ENCODE data around the gene DDX24. TPM values are rescaled to one million over a fixed set of nuclear protein-coding genes. Genes with fewer than 3 reads are reported as not detected.

DDX24 gene
- total RNA-seq, 2 experiments from 2014 or later: 81.5 to 172 TPM

DNA sequence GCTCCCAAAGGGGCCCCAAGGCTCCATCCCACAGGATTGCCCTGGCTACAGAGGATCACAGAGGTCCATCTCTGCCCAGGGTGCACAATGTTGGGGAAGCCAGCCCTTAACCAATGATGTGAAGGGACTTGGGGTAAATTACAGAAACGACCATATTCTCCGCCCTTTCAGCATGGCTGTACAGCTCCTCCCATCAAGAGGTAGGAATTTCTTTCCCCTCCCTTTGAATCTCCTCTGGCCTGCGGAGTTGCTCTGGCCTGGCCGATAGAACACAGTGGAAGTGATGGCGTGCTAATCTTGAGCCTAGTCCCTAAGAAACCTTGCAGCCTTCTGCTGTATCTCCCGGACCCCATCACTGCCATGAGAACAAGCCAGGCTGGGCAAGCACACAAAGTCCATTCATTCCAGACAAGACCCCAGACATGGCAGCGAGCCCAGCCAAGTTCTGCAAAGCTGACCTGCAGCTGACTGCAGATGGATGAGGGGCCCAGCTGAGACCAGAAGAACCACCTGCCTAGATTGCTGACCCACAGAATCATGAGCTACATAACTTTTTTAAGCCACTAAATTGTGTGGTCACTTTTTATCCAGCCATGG, 22.6 kb upstream of the DDX24 start:
- intact Hi-C loops (cut with micrococcal nuclease; ENCODE audit: unreplicated experiment): no loop called here
- no peak for DNase-seq (ENCODE audit: low spot score)
- Histone ChIP-seq H2AFZ (ENCODE audit: low read length) (no peak overlapping the region), H3K4me2 (ENCODE audit: low read length) (no peak overlapping the region), H4K20me1 (ENCODE audit: insufficient read depth, low read length) (no peaks in the 10 kb centered on the region), H3K4me3 (ENCODE audit: low read depth, low read length, poor library complexity, severe bottlenecking) (no peak overlapping the region), H3K4me1 (ENCODE audit: insufficient read depth, low read length, poor library complexity, severe bottlenecking) (no peaks in the 10 kb centered on the region), H3K27ac (ENCODE audit: low read depth, low read length, poor library complexity, severe bottlenecking) (no peak overlapping the region), H3K36me3 (ENCODE audit: insufficient read depth, low read length) (no peaks in the 10 kb centered on the region), H3K79me2 (ENCODE audit: insufficient read depth, low read depth, low read length) (no peaks in the 10 kb centered on the region), H3K9me3 (ENCODE audit: low read length) (no peaks in the 10 kb centered on the region), H3K9me2 (ENCODE audit: insufficient read depth, low read length) (no peaks in the 10 kb centered on the region)
- no TSS peak for BruUV-seq (replicated peaks)
- TF ChIP-seq, protein P1, sequence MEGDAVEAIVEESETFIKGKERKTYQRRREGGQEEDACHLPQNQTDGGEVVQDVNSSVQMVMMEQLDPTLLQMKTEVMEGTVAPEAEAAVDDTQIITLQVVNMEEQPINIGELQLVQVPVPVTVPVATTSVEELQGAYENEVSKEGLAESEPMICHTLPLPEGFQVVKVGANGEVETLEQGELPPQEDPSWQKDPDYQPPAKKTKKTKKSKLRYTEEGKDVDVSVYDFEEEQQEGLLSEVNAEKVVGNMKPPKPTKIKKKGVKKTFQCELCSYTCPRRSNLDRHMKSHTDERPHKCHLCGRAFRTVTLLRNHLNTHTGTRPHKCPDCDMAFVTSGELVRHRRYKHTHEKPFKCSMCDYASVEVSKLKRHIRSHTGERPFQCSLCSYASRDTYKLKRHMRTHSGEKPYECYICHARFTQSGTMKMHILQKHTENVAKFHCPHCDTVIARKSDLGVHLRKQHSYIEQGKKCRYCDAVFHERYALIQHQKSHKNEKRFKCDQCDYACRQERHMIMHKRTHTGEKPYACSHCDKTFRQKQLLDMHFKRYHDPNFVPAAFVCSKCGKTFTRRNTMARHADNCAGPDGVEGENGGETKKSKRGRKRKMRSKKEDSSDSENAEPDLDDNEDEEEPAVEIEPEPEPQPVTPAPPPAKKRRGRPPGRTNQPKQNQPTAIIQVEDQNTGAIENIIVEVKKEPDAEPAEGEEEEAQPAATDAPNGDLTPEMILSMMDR (conservative IDR thresholded peaks at IDR 0.05; ENCODE audit: low read length): no peak
- TF ChIP-seq EZH2phosphoT487 (IDR thresholded peaks at IDR 0.05; ENCODE audit: borderline replicate concordance, low read depth, low read length): no peak
- ChIA-PET CTCF (ENCODE audit: unreplicated experiment) (no interaction called here), POLR2A (no interaction called here)

DNA sequence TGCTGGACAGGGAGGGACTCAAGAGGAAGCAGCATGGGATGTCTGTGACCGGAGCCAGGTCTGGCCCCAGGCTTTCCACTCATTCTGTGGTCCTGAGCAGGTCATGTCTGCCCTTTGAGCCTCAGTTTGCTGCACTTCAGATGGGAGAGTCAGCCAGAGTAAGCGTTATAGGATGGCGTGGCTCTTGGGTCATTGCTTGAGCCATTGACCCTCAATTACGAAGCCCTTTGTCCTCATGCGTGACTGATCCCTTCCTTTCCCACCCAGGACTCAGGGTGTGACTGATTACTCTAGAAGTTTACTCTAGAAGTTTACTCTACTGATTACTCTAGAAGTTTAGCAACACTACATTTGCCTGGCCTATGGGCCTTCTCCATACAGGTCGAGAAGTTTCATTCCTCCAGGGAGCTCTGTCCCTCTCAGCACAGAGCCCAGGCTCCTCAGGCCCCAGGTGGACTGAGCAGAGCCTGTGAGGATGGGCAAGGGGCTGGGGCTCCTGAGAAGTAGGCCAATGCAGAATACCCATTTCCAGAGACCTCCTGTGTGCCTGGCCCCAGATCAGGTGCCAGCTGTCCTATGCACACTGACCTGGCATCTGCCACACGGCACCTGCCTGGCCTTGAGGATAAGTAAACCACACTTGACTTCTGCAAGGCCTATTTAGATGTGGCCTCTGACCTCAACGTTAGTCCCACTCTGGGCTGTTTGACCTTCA, 21.9 kb upstream of the DDX24 start:
- Histone ChIP-seq H3K9me2 (ENCODE audit: insufficient read depth, low read length) (no peaks in the 10 kb centered on the region), H2AFZ (ENCODE audit: low read length) (no peak overlapping the region), H3K27ac (ENCODE audit: low read depth, low read length, poor library complexity, severe bottlenecking) (no peak overlapping the region), H3K4me1 (ENCODE audit: insufficient read depth, low read length, poor library complexity, severe bottlenecking) (no peaks in the 10 kb centered on the region), H3K9me3 (ENCODE audit: low read length) (no peaks in the 10 kb centered on the region), H4K20me1 (ENCODE audit: insufficient read depth, low read length) (no peaks in the 10 kb centered on the region), H3K4me2 (ENCODE audit: low read length) (no peak overlapping the region), H3K79me2 (ENCODE audit: insufficient read depth, low read depth, low read length) (no peaks in the 10 kb centered on the region), H3K4me3 (ENCODE audit: low read depth, low read length, poor library complexity, severe bottlenecking) (no peak overlapping the region), H3K36me3 (ENCODE audit: insufficient read depth, low read length) (no peaks in the 10 kb centered on the region)
- intact Hi-C loops (cut with micrococcal nuclease; ENCODE audit: unreplicated experiment): no loop called here
- POLR2A ChIA-PET: no interaction called here
- CTCF ChIA-PET (ENCODE audit: unreplicated experiment): interaction anchor here (0.6 kb wide), 1 partner anchor 27 kb away, joined by 3 read pairs; no protein-coding TSS in a partner anchor
- no peak for TF ChIP-seq EZH2phosphoT487 (IDR thresholded peaks at IDR 0.05; ENCODE audit: borderline replicate concordance, low read depth, low read length)
- TF ChIP-seq, protein P1 (conservative IDR thresholded peaks at IDR 0.05; ENCODE audit: low read length): no peak
- no peak for DNase-seq (ENCODE audit: low spot score)
- BruUV-seq (replicated peaks): no TSS peak

DNA sequence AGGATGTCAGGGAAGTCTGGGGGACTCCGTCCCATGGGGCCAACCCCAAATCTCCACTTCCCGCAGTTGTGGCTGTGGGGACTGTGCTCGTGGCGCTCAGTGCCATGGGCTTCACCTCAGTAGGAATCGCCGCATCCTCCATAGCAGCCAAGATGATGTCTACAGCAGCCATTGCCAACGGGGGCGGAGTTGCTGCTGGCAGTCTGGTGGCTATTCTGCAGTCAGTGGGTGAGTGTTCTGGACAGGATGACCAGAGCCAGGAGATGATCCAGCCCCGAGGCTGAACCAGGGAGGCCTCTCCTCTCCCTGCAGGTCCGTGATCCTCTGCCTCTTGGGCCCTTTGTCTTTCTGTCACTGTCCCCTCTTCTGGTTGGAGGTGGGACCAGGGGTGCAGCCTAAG, 20.7 kb upstream of the DDX24 start:
- DNase-seq (ENCODE audit: low spot score): no peak
- no peak overlapping the region for H2AFZ ChIP-seq (ENCODE audit: low read length)
- H3K9me3 ChIP-seq (ENCODE audit: low read length): no peaks in the 10 kb centered on the region
- intact Hi-C loops (cut with micrococcal nuclease; ENCODE audit: unreplicated experiment): no loop called here
- no peak overlapping the region for H3K4me3 ChIP-seq (ENCODE audit: low read depth, low read length, poor library complexity, severe bottlenecking)
- POLR2A ChIA-PET: no interaction called here
- no peak overlapping the region for H3K27ac ChIP-seq (ENCODE audit: low read depth, low read length, poor library complexity, severe bottlenecking)
- BruUV-seq (replicated peaks): no TSS peak
- no peaks in the 10 kb centered on the region for H3K9me2 ChIP-seq (ENCODE audit: insufficient read depth, low read length)
- TF ChIP-seq, protein P1 (conservative IDR thresholded peaks at IDR 0.05; ENCODE audit: low read length): no peak
- TF ChIP-seq EZH2phosphoT487 (IDR thresholded peaks at IDR 0.05; ENCODE audit: borderline replicate concordance, low read depth, low read length): no peak
- no peak overlapping the region for H3K4me2 ChIP-seq (ENCODE audit: low read length)
- H3K79me2 ChIP-seq (ENCODE audit: insufficient read depth, low read depth, low read length): no peaks in the 10 kb centered on the region
- CTCF ChIA-PET (ENCODE audit: unreplicated experiment): no interaction called here
- no peaks in the 10 kb centered on the region for H3K4me1 ChIP-seq (ENCODE audit: insufficient read depth, low read length, poor library complexity, severe bottlenecking)
- H3K36me3 ChIP-seq (ENCODE audit: insufficient read depth, low read length): peaks cover 5% of the 10 kb centered on the region; the same call in 1 of the 2 replicates
- no peaks in the 10 kb centered on the region for H4K20me1 ChIP-seq (ENCODE audit: insufficient read depth, low read length)

All from OCI-LY7 (cell line).